Fibroblast of the conjunctiva (primary cell): ENCODE results near the gene DHX35.

Source experiments
- DNase-seq: peaks from one replicate; pipeline ENCODE4 v3.0.0-alpha.2; 2010; ENCODE audit warnings: low read depth

Gene DHX35

DNA sequence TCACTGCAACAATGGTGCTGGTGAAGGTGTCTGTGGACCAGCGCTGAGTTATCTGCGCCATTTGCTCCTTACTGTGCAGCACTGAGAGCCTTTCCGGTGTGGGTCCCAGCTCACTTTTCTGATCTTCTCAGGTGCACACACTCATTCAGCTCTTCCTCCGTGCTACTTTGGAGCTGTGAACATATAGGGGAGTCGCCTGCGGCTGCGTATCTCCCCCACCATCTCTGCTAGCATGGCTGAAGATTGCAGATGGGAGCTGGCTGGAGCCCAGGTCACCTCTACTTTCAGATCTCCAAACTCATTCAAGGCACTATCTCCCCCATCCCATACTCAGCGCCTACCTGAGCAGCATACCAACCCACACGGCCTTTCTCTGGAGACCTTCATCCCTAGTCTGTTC is 96.9 kb downstream of the DHX35 start:
- DNase-seq: no peak

GRCh38 chr20:39066471-39067242 is 104.5 kb downstream of the DHX35 start:
- DNase-seq: no peak

DNA sequence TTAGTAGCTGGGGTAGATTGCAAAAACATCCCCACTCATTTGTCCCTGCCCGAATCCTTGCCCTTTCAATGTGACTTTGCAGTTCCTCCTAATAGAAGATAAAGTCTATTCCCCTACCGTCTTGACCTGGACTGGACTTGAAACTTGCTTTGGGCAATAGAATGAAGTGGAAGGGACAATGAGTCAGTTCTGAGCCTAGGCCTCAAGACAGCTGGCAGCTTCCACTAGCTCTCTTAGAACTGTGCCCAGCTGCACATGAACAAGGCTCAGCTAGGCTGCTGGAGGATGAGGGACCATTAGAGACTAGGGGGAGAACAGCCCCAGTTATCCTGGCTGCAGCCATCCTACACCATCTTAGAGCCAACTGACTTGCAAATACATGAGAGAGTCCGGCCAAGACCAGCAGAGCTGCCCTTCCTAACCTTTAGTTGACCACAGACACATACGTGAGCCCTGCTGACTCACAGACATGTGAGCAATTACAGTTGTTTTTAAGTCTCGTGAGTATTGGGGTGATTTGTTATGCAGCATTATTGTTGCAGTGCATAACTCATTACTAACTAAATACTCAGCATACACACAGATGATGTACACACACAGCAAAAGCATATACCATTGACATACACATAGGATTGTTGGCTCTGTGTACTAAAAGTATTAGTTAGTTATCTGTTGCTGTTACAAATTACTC is 105.5 kb downstream of the DHX35 start:
- DNase-seq: no peak

GRCh38 chr20:39069976-39070375 is 107.8 kb downstream of the DHX35 start:
- no peak for DNase-seq

DNA sequence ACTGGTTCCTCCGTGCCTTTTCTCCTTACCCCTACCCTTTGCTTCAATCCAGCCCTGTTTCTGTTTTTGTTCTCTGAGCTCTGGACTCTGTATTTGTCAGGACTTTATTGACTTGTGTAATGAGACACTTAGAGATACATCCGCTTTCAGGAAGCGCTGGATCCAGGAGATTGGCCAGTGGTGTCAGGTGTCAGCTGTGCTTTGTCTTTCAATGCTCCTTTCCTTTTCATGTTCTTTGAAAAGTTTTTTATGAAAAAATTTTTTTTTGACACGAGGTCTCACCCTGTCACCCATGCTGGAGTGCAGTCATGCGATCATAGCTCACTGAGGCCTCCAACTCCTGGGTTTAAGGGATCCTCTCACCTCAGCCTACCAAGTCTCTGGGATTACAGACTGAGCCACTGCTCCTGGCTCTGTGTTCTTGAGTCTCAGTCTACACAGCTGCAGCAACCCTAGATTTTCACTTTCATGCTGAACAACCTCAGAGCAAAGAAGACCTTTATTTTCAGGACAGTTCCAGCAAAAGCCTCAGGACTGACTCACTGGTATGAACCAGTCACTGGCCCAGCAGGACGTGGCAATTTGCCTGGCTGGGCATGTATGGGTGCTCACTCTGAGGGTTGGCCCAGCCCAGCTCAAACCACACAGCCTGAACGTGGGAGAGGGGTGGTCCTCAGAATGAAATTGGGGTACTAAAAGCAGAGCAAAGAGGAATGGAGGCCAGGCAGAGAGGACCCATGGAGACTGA is 108.5 kb downstream of the DHX35 start:
- DNase-seq: no peak

GRCh38 chr20:39072132-39072531 is 110.0 kb downstream of the DHX35 start:
- DNase-seq: no peak

- no peak for DNase-seq
Observed at GRCh38 chr20:39072653-39073052, 110.5 kb downstream of the DHX35 start.

DNA sequence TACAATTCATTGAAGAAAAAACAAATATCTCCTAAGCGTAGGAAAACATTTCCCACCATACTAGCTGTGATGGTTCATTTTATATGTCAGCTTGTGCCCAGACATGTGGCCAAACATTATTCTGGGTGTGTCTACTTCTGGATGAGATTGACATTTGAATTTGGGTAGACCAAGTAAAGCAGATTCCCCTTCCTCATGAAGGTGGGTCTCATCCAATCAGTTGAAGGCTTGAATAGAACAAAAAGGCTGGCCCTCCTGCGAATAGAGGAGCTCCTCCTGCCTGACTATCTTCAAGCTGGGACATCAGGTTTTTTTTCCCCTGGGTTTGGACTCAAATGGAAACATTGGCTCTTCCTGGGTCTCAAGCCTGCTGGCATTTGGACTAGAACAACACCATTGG is 113.6 kb downstream of the DHX35 start:
- no peak for DNase-seq

GRCh38 chr20:39076958-39077357 is 114.8 kb downstream of the DHX35 start:
- DNase-seq: no peak

DNA sequence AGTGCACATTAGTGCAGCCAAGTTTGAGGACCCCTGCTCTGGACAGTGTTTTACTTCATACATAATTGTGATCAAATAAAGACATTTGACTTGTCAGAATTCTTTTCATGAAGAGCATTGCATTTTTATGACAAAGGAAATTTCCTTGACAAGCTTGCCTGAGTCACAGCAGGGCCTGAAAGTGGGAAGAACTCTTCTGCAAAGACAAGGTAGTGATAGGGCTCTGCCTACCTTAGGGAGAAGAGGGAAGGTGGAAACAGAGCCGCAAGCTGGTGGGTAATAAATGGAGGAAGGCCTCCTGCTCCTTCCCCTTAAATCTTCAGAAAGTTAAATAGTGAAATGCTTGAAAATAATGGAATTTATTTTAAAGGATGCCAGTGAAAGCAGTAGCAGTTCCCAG is 118.2 kb downstream of the DHX35 start:
- no peak for DNase-seq

DNA sequence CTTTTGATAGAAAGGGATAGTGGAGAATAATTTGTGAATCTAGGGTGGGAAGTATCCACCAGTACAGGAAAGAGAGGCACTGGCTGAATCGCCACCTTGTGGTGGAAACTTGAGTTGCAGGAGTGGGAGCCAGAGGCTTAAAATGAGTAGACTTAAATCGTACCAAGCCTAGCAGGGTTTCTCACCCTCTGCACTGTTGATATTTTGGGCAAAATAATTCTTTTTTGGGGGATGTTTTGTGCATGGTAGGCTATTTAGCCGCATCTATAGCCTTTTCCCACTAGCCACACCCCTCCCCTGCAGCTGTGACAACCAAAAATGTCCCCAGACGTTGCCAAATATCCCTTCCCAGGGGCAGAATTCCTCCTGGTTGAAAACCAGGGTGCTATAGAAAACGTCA is 119.1 kb downstream of the DHX35 start:
- peak; percentile 56 for DNase-seq

DNA sequence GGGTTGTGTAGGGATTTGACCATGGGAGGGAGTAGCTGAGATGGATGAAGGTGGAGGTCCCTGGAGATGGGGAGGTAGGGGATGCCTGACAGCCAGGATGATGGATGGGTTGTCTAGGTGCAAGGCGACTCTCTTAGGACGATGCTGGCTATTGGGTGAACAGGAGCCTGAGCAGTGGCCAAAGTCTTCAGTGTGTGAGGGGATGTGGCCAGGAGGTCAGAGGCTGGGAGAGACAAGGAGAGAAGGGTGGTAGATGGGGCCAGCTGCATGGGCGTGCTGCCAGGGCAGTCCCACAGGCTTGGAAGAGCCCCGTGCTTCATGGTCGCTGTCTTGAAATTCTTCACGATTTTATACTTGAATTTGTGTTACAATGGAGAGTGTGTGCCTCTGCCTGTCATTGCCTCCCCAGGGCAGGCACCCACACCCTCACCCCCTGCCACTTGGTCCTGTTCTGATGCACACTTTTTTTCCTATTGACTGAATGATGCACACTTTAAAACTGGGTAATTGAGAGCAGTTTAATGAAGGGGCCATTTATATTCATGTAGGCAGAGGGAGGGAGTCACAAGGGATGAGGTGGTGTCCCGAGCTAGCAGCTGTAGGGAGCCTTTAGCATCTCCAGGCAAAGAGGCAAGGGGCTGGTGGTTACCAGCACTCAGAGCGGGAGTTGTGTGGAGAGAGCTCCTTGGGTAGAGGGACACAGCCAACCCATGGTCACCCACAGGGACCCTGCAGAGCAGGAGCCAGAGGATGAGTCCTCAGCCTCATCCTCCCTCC is 120.7 kb downstream of the DHX35 start:
- no peak for DNase-seq

DNA sequence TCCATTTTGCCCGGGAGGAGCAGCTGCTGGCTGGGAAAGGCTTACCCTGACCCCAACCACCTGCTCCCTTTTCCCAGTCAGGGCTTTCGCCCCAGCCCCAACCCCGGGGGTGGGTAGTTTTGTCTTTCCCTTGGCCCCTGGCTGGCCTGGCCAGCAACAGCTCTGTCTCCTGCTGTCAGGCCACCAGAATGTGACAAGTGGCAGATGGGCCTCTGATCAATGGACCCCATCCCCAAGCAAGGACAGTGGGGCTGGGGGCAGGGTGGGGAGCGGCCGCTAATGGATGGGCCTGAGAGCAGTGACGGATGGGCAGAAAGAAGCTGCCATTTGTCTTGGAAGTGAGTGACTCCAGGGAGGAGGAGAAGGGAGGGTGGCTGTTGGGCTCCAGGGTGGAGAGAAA is 121.6 kb downstream of the DHX35 start:
- no peak for DNase-seq

DNA sequence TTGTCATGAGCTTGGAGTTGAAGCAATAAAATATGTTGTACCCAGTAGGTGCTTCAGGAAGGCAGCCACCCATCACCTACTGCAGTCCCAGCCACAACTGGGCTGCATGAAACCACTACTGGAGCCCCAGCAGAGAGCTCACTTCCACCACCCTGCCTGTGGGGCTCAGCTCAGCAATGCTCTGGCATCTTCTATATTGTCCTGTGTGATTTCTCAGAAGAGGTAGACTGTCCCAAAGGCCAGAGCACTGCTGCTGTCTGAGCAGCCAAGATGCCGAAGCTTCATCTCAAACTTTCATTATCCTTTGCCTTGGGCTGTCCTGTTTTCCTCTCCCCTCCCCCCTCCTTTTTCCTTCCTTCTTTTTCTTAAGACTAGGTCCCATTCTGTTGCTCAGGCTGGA is 126.9 kb downstream of the DHX35 start:
- DNase-seq: no peak
